ENCODE measurements around the gene CDH23. TPM values are rescaled to one million over a fixed set of nuclear protein-coding genes. Genes with fewer than 3 reads are reported as not detected.

The CDH23 gene
- total RNA-seq, 1 donor, result 0.81 TPM

GRCh38 chr10:71797533-71798307, 401.0 kb downstream of the CDH23 start:
- peak in 2 of 3 donors; percentile 98 to 99 for DNase-seq (ENCODE audit: low read depth in 2 of 3, low spot score in 2 of 3)

- DNase-seq (ENCODE audit: low read depth in 2 of 3, low spot score in 2 of 3), result no peak
These were observed 401.5 kb downstream of the CDH23 start for GRCh38 chr10:71798308-71798624.

DNA sequence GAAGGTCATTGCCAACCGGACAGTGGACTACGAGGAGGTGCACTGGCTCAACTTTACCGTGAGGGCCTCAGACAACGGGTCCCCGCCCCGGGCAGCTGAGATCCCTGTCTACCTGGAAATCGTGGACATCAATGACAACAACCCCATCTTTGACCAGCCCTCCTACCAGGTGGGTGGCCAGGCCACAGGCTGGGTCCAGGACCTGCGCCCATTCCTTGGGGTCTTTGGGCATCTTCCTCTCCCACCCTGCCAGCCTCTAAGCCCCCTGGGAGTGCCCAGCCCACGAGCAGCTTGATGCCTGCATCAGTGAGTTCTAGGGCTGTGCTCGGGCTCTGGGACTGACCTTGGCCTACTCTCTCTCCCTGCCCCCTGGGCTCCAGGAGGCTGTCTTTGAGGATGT, 402.4 kb downstream of the CDH23 start:
- no peak for DNase-seq (ENCODE audit: low read depth in 2 of 3, low spot score in 2 of 3)

GRCh38 chr10:71799608-71800453, 403.1 kb downstream of the CDH23 start:
- no peak for DNase-seq (ENCODE audit: low read depth in 2 of 3, low spot score in 2 of 3)

GRCh38 chr10:71801361-71801760, 404.6 kb downstream of the CDH23 start:
- peak in 1 of 3 donors; percentile 47 for DNase-seq (ENCODE audit: low read depth in 2 of 3, low spot score in 2 of 3)

GRCh38 chr10:71802235-71802634, 405.5 kb downstream of the CDH23 start:
- no peak for DNase-seq (ENCODE audit: low read depth in 2 of 3, low spot score in 2 of 3)

DNA sequence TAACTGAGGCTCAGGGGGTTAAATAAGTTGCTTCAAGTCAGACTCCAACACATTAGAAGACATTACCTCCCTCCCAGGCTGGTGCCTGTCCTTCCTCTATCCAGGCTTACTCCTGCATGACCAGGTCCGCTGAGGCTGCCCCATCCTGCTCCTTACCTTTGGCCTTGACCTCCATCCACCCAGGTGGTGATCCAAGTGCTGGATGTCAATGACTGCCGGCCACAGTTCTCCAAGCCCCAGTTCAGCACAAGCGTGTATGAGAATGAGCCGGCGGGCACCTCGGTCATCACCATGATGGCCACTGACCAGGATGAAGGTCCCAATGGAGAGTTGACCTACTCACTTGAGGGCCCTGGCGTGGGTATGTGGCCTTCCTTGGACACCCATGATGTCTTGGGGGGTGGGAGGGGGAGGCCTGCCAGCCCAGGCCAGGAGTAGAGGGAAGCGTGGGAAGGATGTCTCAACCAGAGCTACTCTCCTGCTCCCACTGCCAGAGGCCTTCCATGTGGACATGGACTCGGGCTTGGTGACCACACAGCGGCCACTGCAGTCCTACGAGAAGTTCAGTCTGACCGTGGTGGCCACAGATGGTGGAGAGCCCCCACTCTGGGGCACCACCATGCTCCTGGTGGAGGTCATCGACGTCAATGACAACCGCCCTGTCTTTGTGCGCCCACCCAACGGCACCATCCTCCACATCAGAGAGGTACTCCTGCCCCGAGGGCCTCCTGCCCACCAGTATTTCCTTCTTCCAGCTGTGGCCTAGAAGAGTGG, 406.2 kb downstream of the CDH23 start:
- DNase-seq (ENCODE audit: low read depth in 2 of 3, low spot score in 2 of 3), result no peak

DNA sequence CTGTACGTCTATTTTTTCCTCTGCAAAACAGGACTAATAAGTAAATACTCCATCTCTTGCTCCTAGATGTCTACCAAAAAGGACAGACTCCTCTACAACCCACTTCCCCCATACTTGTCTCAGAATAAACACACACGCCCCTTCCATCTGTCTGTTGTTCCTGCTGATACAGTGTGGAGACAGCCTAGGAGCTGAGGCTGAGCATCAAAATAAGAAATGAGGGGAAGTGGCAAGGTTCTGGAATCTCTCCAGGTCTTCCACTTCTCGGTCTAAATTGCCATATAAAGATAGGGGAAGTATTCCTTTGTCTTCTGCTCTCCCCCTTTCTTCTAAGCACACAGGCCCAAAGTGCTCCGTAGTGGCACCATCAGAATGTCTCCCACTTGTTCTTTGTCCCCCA, 407.4 kb downstream of the CDH23 start:
- peak in 2 of 3 donors; percentile 49 to 69 for DNase-seq (ENCODE audit: low read depth in 2 of 3, low spot score in 2 of 3)

DNA sequence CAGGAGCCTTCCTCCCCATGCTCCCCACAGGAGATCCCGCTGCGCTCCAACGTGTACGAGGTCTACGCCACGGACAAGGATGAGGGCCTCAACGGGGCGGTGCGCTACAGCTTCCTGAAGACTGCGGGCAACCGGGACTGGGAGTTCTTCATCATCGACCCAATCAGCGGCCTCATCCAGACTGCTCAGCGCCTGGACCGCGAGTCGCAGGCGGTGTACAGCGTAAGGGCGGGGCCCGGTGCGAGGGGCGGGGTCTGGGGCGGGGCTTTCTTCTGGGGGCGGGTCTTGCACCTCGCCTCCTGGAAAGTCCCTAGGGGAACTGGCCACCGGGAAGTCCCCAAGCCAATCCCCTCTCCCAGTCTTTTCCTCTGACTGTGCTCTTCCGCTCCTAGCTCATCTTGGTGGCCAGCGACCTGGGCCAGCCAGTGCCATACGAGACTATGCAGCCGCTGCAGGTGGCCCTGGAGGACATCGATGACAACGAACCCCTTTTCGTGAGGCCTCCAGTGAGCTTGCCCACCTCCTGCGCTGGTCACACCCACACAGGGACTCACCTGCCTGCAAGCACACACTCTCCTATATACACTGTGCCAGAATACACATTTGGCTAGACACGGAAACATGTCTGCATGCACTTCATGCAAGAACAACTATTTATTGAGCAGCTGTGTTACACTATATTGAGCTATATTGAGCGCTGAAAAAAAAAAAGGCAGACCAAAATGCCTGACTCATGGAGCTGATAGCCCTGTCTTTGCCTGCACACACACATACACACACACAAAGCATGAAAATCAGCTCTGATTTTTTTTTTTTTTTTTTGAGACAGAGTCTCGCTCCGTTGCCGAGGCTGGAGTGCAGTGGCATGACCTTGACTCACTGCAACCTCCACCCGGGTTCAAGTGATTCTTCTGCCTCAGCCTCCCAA, 409.3 kb downstream of the CDH23 start:
- peak in 2 of 3 donors; percentile 39 to 44 for DNase-seq (ENCODE audit: low read depth in 2 of 3, low spot score in 2 of 3)

DNA sequence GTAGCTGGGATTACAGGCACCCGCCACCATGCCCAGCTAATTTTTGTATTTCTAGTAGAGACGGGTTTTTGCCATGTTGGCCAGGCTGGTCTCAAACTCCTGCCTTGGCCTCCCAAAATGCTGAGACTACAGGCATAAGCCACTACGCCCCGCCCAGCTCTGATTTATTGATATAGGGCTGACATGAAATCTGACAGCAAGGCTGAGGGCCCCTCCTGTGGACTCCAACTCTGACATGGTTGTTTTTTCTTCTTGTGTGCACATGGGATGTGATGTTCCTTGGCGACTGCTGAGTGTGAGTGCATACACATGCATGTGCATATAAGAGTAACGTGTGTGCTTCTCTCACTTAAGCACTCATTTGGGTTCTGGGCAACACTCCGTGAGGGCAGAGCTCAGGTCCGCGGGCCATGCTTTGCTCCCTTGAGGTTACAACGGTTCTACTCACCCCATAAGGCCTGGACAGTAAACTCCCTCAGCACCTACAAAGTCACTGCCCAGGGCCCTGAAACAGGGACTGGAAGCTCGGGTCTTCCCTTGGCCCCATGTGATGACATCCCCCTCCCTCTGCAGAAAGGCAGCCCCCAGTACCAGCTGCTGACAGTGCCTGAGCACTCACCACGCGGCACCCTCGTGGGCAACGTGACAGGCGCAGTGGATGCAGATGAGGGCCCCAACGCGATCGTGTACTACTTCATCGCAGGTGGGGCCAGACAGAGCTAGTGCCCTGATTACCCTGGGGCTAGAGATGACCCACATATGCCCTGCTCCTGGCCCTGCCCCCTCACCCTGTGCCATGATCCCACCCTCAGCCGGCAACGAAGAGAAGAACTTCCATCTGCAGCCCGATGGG, 410.2 kb downstream of the CDH23 start:
- DNase-seq (ENCODE audit: low read depth in 2 of 3, low spot score in 2 of 3), result no peak

DNA sequence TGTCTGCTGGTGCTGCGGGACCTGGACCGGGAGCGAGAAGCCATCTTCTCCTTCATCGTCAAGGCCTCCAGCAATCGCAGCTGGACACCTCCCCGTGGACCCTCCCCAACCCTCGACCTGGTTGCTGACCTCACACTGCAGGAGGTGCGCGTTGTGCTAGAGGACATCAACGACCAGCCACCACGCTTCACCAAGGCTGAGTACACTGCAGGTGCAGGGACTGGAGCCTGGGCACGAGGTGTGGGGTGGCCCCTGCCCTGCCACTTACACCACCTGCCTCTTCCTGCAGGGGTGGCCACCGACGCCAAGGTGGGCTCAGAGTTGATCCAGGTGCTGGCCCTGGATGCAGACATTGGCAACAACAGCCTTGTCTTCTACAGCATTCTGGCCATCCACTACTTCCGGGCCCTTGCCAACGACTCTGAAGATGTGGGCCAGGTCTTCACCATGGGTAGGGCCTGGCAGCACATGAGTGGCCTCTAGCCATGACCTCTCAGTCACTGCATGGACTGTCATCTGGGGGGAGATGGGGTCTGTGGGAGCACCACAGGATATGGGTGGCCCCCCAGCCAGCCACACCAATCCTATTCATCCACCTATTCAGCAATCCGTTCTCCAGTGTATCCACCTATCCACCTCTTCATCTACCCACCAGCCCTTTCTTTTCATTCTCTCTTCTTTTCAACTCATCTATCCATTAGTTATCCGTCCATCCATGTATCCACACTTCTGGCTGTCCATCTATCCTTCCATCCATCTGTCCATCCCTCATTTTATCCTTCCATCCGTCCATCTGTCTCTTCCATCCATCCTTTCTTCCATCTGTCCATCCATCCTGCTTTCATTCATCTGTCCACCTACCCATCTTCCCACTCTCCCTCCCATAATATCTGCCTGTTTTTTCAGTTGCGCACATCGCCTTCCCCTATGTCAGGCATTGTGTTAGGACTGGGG, 411.1 kb downstream of the CDH23 start:
- no peak for DNase-seq (ENCODE audit: low read depth in 2 of 3, low spot score in 2 of 3)

DNA sequence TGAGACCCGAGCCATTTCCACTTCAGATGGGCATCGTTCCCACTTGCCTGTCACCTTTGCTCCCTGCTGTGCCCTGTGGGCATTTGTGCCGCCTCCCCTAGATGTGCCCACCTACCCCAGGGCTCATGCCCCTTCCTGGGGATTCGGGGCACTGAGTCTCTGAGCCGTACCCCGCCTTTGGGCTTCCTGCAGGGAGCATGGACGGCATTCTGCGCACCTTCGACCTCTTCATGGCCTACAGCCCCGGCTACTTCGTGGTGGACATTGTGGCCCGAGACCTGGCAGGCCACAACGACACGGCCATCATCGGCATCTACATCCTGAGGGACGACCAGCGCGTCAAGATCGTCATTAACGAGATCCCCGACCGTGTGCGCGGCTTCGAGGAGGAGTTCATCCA, 412.9 kb downstream of the CDH23 start:
- no peak for DNase-seq (ENCODE audit: low read depth in 2 of 3, low spot score in 2 of 3)

DNA sequence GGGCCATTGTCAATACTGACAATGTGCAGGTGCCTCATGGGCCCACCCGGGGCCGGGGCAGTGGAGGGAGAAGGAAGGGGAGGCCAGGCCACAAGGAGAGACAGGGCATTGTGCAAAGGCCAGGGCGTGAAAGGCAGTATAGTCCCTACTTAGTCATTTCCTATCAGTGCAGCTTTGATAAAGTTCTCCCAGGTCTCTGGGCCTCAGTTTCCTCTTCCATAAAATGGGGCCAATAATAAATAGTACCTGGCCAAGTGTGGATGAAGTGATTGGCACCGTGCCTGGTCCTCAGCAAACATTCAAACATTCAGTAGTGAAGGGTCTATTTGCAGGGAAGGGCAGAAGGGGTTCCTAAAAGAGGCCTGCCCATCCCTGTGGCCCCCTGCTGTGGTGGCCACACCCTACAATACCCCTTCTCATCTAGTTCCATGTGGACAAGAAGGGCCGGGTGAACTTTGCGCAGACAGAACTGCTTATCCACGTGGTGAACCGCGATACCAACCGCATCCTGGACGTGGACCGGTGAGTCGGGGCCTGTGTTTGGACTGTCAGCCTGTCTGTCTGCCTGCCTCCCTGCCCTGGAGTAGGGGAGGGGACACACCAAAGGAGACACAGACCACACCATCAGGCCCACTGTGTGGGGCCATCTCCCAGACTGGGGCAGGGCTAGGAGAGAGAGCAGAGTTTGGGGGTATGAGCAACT, 413.5 kb downstream of the CDH23 start:
- DNase-seq (ENCODE audit: low read depth in 2 of 3, low spot score in 2 of 3), result peak in 1 of 3 donors; percentile 22

DNA sequence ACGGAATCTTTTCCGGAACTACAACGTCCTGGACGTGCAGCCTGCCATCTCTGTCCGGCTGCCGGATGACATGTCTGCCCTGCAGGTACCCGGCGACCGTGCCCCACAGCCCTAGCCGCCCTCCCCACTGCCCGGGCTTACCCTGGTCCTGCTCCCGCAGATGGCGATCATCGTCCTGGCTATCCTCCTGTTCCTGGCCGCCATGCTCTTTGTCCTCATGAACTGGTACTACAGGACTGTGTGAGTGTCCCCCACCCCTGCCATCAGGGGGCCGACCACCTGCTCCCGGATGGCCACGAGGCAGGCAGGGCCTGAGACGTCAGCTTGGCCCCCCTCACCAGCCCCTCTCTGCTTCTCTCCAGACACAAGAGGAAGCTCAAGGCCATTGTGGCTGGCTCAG, 414.6 kb downstream of the CDH23 start:
- DNase-seq (ENCODE audit: low read depth in 2 of 3, low spot score in 2 of 3), result peak in 1 of 3 donors; percentile 32

GRCh38 chr10:71812016-71812912, 415.5 kb downstream of the CDH23 start:
- DNase-seq (ENCODE audit: low read depth in 2 of 3, low spot score in 2 of 3), result peak; percentile 70 to 77 (median 74)

DNA sequence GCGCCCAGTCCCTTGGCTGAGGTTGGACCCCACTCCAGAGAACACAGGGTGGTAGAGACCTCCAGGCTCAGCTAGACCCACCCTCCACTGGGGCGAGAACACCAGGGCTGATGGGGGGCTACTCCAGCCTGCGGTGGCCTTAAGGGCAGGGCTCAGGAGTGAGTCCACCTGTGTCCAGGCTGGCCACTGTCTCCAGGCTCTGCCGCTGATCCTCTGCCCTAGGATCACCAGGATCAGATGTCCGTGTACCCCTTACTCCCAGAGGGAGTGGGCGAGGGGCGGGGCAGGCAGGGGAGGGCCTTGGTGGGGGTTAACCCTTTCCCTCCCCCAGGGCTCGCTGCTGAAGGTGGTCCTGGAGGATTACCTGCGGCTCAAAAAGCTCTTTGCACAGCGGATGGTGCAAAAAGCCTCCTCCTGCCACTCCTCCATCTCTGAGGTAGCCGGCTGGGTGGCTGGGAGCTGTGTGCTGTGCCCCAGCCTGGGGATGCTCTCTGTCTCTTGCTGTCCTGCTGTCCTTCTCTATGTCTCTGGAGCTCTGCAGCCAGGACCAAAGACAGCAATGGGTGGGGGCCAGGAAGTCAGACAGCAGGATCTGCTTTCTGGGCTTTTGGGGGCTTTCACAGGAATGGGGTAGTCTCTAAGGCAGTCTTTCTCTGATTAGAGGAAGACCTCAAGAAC, 416.3 kb downstream of the CDH23 start:
- DNase-seq (ENCODE audit: low read depth in 2 of 3, low spot score in 2 of 3), result no peak

Data from hematopoietic multipotent progenitor cell (in vitro differentiated cells).